Measurements from ENCODE around the gene PLA2G2A.

DNA sequence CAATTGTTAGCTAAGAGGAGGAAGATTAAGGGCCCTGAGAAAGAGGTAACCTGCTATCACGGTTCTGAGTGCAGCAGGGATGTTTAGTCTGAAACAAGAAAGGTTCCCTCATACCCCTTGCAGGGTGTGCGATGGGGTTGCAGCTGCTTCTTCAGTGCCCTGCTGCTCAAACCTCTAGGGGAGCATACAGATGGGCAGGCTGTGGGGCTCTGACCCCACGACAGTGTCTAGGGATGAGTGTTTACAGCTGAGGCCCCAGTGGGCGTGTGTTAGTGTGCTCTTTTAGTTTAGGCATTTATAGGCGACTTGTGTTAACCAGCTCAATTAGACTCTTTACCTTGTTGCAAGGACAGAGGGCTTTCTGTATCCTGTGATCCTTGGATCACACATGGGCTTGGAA lies 49.3 kb upstream of the PLA2G2A start:
- TF ChIP-seq, protein P1, sequence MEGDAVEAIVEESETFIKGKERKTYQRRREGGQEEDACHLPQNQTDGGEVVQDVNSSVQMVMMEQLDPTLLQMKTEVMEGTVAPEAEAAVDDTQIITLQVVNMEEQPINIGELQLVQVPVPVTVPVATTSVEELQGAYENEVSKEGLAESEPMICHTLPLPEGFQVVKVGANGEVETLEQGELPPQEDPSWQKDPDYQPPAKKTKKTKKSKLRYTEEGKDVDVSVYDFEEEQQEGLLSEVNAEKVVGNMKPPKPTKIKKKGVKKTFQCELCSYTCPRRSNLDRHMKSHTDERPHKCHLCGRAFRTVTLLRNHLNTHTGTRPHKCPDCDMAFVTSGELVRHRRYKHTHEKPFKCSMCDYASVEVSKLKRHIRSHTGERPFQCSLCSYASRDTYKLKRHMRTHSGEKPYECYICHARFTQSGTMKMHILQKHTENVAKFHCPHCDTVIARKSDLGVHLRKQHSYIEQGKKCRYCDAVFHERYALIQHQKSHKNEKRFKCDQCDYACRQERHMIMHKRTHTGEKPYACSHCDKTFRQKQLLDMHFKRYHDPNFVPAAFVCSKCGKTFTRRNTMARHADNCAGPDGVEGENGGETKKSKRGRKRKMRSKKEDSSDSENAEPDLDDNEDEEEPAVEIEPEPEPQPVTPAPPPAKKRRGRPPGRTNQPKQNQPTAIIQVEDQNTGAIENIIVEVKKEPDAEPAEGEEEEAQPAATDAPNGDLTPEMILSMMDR (IDR thresholded peaks at IDR 0.05; ENCODE audit: low read length), result no peak
- TF ChIP-seq EZH2 (optimal IDR thresholded peaks at IDR 0.05; ENCODE audit: low read depth, low read length) (no peak), EZH2phosphoT487 (IDR thresholded peaks at IDR 0.05; ENCODE audit: low read length) (no peak)
